Adrenal gland (tissue), 12 donors: ENCODE measurements around the gene SLC14A1. TPM values are rescaled to one million over a fixed set of nuclear protein-coding genes. Genes with fewer than 3 reads are reported as not detected.

Experiments used
- DNase-seq, 7 donors: peaks; one replicate each; pipeline ENCODE4 v3.0.0-alpha.2; 2019 to 2020
- H3K27ac ChIP-seq, 5 donors: fragments of 200-600 bp; sonication (generic) in 4 of 5; 1 replicate in 3 of 5; 2 replicates in 2 of 5; pipeline versions ENCODE4 v1.5.1 to v1.8.0; 2016 to 2020; ENCODE audit warnings: mild to moderate bottlenecking in 1 of 5
- H3K27me3 ChIP-seq: fragments of 200-600 bp; 2 replicates; pipeline ENCODE4 v1.8.0; 2021
- H3K36me3 ChIP-seq, 2 donors: fragments of 200-600 bp; replicated peaks in 1 of 2; 1 replicate in 1 of 2; 2 replicates in 1 of 2; pipeline versions ENCODE4 v1.5.1 to v1.8.0; 2018 to 2022
- H3K4me1 ChIP-seq, 2 donors: fragments of 200-600 bp; replicated peaks in 1 of 2; 1 replicate in 1 of 2; 2 replicates in 1 of 2; pipeline versions ENCODE4 v1.5.1 to v1.8.0; 2018 to 2021
- H3K4me3 ChIP-seq, 4 donors: fragments of 200-600 bp; sonication (generic) in 3 of 4; one replicate each; pipeline ENCODE4 v1.5.1; 2016 to 2018
- H3K9me3 ChIP-seq, 3 donors: fragments of 200-600 bp; sonication (generic) in 1 of 3; replicated peaks in 1 of 3; 1 replicate in 2 of 3; 2 replicates in 1 of 3; pipeline versions ENCODE4 v1.5.1 to v1.8.0; 2016 to 2021
- POLR2A ChIP-seq, 2 donors: fragments of 450-650 bp; IDR thresholded peaks; one replicate each; pipeline ENCODE4 v1.6.1; 2017; ENCODE audit warnings: antibody characterized with exemption in 2 of 2, mild to moderate bottlenecking in 2 of 2, moderate library complexity in 1 of 2
- WGBS, 4 donors: extraction: QIAGEN DNeasy Blood & Tissue Kit in 2 of 4; methylation state at CpG; one replicate each; pipeline versions ENCODE4 v1.1.5 to v1.1.7; 2013 to 2017; 5-methylcytosine and 5-hydroxymethylcytosine counted together
- intact Hi-C, 2 donors: fragments of 100-400 bp; cut with DNase I; formaldehyde crosslinking; loops; one replicate each; pipeline versions ENCODE4 v1.14.1 to v1.15.0; 2022 to 2023
- polyA plus RNA-seq, 3 donors: library from polyadenylated mRNA; stranded (reverse); fragments of 200-250 nt in 2 of 3; fragments of 350-450 nt in 1 of 3; fragmentation: Illumina TruSeq in 1 of 3; extraction: RNeasy Lipid Tissue Mini Kit (QIAGEN cat#74804) in 1 of 3; gene quantifications; one replicate each; pipeline ENCODE4 v1.2.3, GENCODE V29; 2013 to 2014
- total RNA-seq, 9 donors: library from RNA; depleted of rRNA in 4 of 9; stranded (reverse); fragments of >200 nt in 4 of 9; fragments of 120-200 nt in 1 of 9; fragmentation: NEBNext Ultra II Directional in 1 of 9; extraction: Animal tissue kit (Norgen Biotek cat#: 25700) in 1 of 9; gene quantifications; one replicate each; pipeline versions ENCODE4 v1.1.0 to v1.2.4, GENCODE V29; 2013 to 2023
- TF ChIP-seq, protein P1 (sequence below), 6 experiments: fragments of 450-650 bp in 4 of 6; fragments of 200-600 bp in 2 of 6; sonication (generic) in 1 of 6; IDR thresholded peaks; 1 replicate in 5 of 6; 2 replicates in 1 of 6; pipeline versions ENCODE4 v1.5.1 to v1.8.0; 2016 to 2021; ENCODE audit warnings: antibody characterized with exemption in 6 of 6, mild to moderate bottlenecking in 2 of 6, moderate library complexity in 1 of 6
- donor health status: healthy with polysubstance abuse.
- donor health status: Bipolar disorder and iron deficiency.
- donor health status: DM: yes; HTN: yes; CAD: no.
- donor health status: DM: no; HTN: no; CAD: no.
- donor health status: DM: no; HTN: no; CAD: no.
- donor health status: DM: yes; HTN: yes; CAD: no.

The SLC14A1 gene
- total and polyA plus RNA-seq, 12 donors, result 0.57 to 8.8 (median 2.7) TPM

DNA sequence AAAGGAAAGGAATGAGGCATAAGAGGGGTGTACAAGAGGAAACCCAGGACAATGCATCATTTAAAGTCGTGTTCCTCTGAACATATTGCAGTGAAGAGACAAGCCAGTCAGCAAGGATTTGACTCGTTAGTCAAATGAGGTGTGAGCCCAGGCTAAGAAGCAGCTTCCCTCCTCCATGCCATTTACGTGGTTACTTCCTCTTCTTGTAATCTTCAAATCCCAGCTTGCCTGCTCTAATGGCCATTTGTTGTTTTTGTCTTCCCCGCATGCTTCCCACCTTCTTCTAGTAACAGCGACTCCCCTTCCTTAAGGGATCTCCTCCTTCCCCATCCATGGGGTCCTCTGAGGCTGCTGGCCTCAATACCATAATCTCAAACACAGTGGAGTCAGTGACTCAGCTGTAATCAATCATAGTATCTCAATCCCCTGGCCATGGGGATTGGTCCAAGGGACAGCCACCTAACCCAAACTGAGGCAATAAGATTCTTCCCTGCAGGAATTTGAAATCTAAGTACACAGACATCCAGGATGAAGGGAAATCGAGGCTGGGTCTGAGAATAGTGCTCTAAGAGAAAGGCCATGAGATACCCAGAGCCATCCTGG is 37.6 kb downstream of the SLC14A1 start:
- H3K4me3 ChIP-seq, result no peak overlapping the region
- H3K9me3 ChIP-seq, result no peaks in the 10 kb centered on the region
- 63 to 65% (median 64%) methylated on average over 6 of the region's 6 CpGs for WGBS, 4 donors
- TF ChIP-seq, protein P1, sequence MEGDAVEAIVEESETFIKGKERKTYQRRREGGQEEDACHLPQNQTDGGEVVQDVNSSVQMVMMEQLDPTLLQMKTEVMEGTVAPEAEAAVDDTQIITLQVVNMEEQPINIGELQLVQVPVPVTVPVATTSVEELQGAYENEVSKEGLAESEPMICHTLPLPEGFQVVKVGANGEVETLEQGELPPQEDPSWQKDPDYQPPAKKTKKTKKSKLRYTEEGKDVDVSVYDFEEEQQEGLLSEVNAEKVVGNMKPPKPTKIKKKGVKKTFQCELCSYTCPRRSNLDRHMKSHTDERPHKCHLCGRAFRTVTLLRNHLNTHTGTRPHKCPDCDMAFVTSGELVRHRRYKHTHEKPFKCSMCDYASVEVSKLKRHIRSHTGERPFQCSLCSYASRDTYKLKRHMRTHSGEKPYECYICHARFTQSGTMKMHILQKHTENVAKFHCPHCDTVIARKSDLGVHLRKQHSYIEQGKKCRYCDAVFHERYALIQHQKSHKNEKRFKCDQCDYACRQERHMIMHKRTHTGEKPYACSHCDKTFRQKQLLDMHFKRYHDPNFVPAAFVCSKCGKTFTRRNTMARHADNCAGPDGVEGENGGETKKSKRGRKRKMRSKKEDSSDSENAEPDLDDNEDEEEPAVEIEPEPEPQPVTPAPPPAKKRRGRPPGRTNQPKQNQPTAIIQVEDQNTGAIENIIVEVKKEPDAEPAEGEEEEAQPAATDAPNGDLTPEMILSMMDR (IDR thresholded peaks at IDR 0.05), result no peak
- no peak for TF ChIP-seq POLR2A (IDR thresholded peaks at IDR 0.05)
- no peak for DNase-seq
- no peaks in the 10 kb centered on the region for H3K36me3 ChIP-seq
- H3K27me3 ChIP-seq, result no peaks in the 10 kb centered on the region
- H3K4me1 ChIP-seq, result no peaks in the 10 kb centered on the region
- intact Hi-C loops, result no loop called here
- H3K27ac ChIP-seq, result no peak overlapping the region

GRCh38 chr18:45764000-45764686 is 40.2 kb downstream of the SLC14A1 start:
- no peaks in the 10 kb centered on the region for H3K4me1 ChIP-seq
- TF ChIP-seq, protein P1 (IDR thresholded peaks at IDR 0.05), result no peak
- no peak for TF ChIP-seq POLR2A (IDR thresholded peaks at IDR 0.05)
- 74 to 91% (median 75%) methylated on average over 2 to 3 of the region's 3 CpGs for WGBS, 4 donors

DNA sequence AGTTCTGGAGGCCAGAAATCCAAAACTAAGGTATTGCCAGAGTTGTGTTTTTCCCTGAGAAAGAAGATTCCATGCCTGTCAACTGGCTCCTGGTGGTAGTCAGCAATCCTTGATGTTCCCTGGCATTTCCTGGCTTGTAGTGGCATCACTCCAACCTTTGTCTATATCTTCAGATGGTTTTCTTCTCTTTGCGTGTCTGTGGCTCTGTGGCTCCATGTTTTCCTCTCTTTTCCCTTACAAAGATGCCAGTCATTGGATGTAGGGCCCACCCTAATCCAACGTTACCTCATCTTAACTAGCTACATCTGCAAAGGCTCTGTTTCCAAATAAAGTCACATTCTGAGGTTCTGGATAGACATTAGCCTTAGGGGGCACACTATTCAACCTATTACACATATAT is 41.8 kb downstream of the SLC14A1 start:
- H3K36me3 ChIP-seq, result no peaks in the 10 kb centered on the region

More at GRCh38 chr18:45764000-45764686, 40.2 kb downstream of the SLC14A1 start:
- H3K9me3 ChIP-seq, result no peaks in the 10 kb centered on the region
- H3K27ac ChIP-seq, result no peak overlapping the region
- no peaks in the 10 kb centered on the region for H3K27me3 ChIP-seq
- no peak for DNase-seq
- no peak overlapping the region for H3K4me3 ChIP-seq
- intact Hi-C loops, result no loop called here
- H3K36me3 ChIP-seq, result no peaks in the 10 kb centered on the region

More for the DNA sequence above, 41.8 kb downstream of the SLC14A1 start:
- TF ChIP-seq POLR2A (IDR thresholded peaks at IDR 0.05), result no peak
- TF ChIP-seq, protein P1 (IDR thresholded peaks at IDR 0.05), result no peak
- Histone ChIP-seq H3K9me3 (no peaks in the 10 kb centered on the region), H3K27me3 (no peaks in the 10 kb centered on the region), H3K4me1 (no peaks in the 10 kb centered on the region), H3K4me3 (no peak overlapping the region), H3K27ac (no peak overlapping the region)
- 33 to 70% (median 43%) methylated on average over 2 of the region's 2 CpGs for WGBS, 4 donors
- intact Hi-C loops, result no loop called here
- no peak for DNase-seq
